GM19468 (cell line): ENCODE measurements around the gene GPR39.
"Not testable (repeated sequence)": the region's sequence is repeated elsewhere in the genome, so short reads cannot be mapped to it uniquely, and the experiment has no call there.

Experiments
- ATAC-seq: cut with Tn5 transposase; IDR thresholded peaks from one replicate; pipeline ENCODE4 v1.9.1; 2021; ENCODE audit warnings: mild to moderate bottlenecking, moderate library complexity, moderate number of reproducible peaks; ENCODE audit not compliant: unreplicated experiment; ENCODE audit errors: extremely low read depth

Gene GPR39

DNA sequence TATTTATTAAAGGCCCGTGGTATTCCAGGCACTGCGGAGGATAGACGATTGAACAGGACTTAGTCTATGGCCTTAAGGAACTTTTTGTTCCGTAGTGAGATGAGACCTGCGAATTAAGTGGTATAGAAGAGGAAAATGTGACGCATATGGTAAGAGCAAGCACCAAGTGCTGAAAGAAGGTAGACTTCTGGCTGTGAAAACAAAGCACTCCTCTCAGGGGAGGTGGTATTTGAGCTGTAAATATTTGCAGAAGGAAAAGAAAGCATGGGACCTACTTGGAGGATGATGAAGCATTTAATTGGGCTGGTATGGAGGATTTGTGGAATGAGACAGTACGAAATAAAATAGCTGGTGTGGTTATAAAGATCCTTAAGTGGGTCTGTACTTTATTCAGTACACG, 62.5 kb downstream of the GPR39 start:
- ATAC-seq: no peak

DNA sequence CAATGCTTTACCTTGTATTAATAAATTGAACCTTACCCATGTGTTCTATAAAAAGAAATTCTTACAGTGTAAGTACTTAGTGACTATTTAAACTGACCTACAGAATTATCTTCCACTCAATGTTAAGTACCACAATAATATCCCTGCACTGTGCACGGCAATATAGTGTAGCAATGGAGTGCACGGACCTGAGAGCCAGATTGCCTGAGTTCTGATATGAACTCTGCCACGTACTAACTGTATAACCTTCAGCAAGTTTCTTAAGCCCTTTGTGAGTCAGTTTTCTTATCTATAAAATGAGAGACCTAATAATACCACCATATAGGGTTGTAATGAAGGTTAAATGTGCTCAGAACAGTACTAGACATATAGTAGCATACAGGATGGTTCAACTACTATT, 66.2 kb downstream of the GPR39 start:
- no peak for ATAC-seq

DNA sequence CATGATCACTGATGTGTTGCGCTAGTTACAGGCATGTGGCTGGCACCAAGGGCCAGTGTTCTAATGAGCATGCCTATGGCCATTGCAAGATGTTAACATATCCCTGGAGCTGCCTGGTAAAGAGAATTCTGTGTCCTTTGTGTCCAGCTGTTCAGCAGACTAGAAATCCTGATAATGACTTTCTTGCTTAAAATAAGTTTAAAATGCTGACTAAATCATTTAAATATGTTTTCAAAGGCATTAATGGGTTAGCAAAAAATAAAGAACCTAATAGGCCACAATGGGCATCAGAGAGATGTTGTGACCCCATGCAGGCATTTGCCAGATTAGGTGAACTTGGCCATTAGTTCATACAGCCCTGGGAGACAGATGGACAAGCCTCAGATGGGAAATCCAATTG, 67.5 kb downstream of the GPR39 start:
- no peak for ATAC-seq

DNA sequence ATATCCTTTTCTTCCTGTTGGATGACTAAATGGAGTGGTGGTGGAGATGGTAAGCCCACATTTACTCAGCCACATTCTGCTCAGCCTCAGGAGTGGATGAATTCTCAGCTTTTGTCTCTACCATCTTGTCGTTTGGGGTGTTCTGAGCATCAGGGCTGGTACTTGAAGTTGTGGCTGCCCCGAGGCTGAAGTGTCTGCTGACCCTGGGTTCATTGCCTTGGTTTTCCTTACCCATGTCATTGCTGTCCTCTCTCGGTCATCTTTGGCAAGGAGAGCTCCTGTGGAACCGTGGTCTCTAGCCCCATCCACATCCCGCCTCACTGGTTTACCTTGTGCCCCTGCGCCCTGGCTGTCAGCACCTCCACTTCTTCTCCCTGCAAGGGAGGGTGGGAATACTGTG, 71.9 kb downstream of the GPR39 start:
- ATAC-seq: no peak

DNA sequence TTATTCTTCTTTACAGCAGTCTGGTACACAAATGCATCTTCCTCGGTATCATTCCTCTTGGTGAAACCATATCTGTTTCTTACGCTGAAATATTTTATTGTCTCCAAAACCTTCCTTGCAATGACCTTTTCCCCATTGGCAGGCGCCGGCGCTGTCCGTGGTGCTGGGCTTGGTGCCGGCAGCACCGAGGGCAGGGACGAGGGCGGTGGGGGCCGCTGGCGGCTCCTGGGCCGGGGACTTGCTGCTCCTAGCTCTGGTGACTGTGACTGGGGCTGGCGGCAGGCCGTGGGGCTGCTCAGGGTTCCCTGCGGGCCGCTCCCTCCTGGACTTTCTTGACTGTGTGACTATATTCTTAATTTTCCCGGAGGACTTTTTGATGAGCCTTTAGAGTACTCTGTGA, 72.5 kb downstream of the GPR39 start:
- ATAC-seq: no peak

DNA sequence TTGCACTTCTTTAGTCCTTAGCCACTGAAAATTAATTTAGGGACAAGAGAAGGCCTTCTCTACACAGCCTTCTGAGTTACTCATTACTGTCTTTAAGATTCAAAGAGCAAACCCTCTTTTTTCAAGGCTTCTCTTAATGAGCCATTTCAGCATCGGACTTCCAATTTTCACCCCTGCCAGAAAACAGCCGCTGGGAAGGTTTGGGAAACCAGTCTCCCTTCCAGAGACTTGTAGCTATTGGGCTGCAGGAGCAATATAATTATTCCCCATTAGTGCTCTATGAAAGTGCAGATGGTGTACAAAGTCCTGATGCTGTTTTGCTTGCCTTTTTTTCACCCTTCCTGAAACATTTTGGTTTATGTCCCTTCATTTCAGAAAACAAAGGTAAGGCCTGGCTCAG, 79.3 kb downstream of the GPR39 start:
- ATAC-seq: no peak

DNA sequence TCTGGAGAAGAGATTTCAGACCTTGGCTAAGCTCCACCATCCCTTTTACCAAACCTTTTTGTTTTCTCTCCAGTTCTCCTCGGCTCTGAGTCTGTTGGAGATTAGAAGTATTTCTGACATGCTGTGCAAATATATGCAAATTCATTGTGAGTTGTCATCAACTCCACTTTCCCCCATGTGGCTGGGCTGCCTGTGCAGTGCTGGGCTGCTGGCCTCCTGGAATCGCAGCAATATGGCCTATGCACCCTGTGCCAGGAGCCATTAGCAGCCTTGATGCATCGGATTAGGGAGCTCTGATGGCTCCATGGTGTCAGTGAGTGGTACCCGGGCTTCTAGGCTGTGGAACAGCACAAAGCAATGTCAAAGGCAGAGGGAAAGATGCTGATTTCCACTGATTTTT, 80.0 kb downstream of the GPR39 start:
- no peak for ATAC-seq

DNA sequence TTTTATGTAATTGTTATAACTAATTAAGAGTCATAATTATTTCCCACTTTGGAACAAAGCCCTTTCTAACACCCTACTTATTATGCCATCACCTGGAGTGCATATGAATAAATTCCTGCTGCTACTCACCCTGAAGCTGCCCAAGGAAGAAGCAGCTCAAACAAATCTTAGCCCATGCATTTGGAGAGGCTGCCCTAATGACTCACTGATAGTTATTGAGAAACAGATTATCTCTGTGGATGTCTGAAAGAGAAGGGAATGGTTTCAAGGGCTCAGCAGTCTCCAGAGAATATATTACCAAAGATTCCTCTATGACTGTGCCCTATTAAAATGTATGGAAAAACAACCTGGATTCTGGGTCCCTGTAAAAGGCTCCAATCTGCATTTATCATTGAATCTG, 81.0 kb downstream of the GPR39 start:
- ATAC-seq: no peak

DNA sequence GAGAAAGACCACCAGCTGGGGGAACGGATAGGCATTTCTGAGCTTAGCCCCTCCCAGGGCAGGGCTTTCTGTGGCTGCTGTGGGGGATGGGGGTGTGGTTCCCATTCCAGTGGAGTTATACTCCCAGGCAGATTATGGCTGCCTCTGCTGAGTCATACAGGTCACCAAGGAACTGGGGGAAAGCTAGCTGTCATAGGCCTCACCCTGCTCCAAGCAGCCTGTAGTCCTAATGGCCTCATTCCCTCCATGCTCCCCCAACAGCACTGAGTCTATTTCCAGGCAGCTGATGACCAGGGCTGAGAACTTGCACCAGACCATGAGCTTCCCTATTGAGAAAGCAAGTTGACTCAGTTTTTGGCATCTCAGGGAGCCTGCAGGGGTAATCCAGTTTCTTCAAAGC, 87.1 kb downstream of the GPR39 start:
- no peak for ATAC-seq

DNA sequence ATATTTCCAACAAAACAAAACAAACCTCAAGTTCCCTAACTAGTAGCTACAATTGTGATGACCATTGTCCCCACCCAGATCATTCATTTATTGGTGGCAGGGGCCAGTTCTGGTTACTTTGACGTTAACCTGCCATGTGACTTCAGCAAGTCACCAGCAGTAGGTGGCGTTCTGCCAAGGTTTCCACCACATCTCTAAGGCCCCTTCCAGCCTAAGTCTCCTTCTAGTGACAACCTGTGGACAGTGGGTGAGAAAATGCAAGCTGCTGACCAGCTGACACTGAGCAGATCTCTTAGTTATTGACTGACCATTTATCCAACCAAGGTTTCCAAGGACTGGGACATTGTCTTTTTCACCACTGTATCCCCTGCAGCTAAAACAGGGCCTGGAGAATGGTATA, 98.4 kb downstream of the GPR39 start:
- ATAC-seq: no peak

DNA sequence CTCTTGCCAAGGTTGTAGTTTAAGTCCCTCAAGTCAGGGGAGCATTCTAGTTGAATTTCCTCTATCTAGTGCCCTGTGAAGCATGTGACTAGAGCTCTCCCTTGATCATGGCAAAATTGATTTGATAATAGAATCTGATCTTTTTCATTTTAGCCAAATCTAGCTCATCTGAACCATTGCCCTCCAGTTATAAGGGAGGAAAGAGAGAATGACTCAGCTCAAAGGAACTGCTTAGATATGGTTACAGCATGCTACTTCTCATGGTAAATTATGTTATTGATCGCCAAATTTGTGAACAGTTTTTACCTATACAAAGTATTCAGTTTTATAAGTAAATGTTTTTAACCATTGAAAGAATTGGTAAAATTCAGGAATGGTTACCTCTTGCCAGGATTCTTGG, 100.8 kb downstream of the GPR39 start:
- ATAC-seq: no peak

DNA sequence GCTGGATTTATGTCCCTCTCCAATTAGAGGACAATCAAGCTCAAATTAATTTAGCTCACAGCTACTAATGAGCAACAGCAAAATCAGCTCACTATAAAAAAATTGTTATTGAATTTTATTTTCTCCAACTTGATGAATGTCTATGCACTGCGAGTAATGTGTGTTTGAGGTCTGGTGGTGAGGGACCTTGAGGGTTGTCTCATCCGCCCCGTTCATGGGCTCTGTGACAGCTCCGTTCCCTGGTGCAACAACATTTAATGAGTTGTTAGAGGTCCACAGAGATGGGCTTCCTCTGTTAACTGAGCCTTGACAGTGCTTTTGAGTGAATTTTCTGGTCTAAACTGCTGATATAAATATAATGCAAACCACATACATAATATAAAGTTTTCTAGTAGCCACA, 101.7 kb downstream of the GPR39 start:
- ATAC-seq: no peak

DNA sequence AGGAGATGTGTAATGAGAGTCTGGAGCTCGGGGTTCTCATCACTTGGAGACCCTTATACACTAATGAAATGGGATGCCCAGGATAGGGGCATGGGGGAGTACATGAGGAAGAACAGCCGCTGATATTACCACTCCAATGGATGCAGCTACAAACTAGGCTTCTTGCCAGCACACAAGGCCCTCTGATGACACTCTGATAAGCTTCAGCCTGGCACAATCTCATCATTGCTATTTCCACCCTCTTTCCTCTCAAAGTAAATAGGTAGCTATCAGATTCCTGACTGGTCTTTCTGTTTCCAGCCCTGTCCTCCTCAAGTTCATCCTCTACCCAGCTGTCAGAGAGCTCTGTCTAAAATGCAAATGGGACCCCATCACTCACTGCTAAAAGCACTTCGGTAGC, 103.0 kb downstream of the GPR39 start:
- ATAC-seq: no peak

DNA sequence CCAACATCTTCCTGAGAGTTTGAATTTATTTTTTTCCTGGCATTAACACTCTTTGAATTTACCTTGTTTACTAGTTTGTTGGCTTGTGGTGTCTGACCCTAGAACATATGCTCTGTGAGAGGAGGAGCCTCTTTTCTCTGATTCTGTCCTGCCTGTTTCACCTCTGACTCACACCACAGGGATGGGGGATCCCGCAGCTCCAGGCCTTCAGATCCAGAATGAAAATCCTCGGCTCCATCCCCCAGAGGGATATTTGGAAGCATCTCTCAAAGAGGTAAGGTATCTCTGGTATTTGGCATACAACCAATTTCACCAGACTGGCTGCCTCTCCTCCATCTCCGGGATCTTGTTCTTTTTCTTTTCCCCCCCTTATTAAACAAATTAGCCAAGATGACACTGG, 104.7 kb downstream of the GPR39 start:
- ATAC-seq: no peak

DNA sequence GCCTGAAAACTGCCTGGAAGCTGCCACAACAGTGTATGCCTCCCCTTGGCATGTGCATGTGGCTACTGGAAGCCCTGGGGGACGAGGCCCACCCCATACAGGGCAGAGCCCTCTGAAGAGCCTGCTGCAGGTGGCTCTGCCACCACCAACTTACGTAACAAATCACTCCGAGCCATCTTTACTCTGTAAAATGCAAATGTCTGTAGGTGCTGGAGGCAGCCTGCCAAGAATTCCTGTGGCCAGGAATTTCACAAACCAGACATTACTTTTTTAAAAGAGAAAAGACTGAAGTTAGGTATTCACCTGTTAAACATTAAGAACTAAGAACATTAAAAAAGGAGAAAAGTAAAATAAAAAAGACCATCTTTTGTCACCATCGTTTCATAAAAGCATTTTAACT, 106.3 kb downstream of the GPR39 start:
- no peak for ATAC-seq

DNA sequence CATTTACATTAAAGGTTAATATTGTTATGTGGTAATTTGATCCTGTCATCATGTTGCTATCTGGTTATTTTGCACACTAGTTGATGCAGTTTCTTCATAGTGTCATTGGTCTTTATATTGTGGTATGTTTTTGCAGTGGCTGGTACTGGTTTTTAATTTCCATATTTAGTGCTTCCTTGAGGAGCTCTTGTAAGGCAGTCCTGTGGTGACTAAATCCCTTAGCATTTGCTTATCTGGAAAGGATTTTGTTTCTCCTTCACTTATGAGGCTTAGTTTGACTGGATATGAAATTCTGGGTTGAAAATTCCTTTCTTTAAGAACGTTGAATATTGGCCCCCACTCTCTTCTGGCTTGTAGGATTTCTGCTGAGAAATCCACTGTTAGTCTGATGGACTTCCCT, 120.5 kb downstream of the GPR39 start:
- not testable (repeated sequence) for ATAC-seq

DNA sequence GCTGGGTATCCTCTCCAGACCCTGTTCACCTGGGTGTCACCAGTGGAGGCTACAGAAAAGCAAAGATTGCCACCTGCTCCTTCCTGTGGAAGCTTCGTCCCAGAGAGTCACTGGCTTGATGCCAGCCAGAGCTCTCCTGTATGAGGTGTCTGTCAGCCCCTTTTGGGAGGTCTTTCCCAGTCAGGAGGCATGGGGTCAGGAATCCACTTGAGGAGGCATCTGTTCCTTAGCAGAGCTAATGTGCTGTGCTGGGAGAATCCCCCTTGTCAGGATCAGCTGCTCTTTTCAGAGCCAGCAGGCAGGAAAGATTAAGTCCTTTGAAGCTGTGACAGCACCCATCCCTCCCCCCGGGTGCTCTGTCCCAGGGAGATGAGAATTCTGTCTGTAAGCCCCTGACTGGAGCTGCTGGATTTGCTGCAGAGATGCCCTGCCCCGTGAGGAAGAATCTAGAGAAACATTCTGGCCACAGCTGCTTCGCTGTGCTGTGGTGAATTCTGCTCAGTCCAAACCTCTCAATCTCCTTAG, 121.8 kb downstream of the GPR39 start:
- no peak for ATAC-seq

DNA sequence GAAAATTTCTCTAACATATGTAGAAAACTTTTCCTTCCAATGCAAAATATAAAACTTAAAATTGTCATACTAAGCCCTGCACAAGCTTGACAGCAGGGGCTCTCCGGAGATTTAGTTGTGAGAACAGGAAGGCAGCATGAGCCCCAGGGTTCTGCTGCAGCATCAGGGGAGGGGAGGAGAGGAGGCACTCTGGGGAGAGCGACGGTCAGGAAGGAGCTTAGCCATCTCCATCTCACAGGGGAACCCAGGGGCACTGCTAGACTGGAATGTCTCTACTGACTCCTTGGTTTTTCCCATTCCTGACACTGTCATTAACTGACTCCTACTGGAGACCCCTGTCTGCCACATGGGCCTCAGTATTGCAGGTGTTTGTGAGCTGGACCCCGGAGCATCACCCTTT, 123.6 kb downstream of the GPR39 start:
- no peak for ATAC-seq

DNA sequence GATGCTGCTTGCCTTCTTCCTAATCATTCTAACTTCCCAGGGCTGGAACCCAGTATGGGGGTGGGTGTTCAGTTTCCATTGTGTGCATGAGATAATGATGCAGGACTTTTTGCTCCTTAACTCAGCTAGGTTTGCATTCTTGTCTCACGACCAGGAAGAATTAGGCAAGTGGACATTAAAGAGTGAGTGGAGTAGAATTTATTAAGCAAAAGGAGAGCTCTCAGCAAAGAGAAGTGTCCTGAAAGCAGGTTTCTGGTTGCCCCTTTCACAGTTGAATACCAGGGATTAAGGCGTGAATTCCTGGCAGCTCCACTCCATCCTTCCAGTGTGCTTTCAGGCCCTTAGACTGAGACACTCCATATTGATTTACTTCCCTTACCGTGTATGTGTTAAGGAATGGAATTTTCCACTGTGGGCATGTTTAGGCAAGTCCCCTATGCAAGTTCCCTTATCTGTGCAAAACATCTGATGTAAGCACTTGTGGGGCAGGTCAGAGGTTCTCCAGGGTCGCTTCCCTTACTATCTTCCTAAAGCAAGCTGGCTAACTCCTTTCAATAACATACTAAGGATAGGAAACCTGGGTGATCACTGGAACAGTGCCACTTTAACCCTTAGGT, 126.5 kb downstream of the GPR39 start:
- ATAC-seq: no peak

DNA sequence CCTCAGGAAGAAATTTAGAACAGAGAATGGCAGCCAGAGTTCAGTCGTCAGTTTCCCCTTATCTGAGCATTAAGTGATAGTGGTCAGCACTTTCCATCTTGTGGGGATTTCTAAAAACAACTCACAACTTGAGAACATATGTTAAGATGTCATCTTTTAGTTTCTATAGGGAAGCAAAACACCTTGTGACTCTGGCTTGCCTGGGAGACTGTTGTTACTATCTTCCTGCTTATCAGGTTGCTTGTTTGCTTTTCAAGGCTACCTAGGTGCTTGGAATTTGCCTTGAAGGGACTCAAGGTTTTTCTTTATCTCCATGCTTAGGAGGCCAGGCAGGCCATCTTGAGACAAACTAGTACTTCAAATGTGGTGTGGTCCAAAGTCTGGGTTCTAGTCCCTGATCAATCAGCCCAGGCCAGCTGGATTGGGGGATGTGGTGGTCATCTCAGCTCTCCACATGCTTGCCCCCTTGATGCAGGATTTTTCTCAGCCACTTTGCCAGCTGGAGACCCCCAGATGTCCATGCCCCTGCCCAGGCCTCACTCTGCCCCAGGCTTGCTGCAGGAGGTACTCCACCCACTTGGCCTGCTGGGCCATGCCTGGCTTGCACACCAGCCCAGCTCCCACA, 127.5 kb downstream of the GPR39 start:
- ATAC-seq: no peak

DNA sequence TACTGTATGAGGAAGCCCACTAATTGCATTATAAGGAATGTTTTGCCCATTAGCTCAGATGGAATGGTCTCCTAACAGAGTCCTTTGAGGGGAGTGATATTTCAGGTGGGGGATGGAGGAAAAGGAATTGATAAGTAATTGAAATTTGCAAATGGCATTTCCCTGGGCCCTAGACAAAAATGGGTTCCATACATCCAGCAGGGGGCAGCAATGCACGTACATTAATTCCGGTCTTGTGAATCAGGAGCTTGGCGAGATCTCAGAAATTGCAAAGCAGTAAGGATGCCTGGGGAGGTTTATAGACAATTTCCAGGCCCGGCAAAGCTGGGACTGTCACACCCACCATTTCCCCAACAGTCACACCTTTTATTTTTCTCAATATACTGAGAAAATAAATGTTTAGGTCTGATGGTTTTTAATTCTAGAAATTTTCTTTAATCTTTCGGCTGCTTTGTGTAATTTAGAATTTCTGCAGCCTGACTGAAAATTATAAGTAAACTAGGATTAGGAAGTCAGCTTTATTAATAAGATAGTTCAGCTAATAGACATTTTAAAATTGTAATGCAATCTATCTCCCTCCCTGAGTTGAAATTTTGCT, 130.6 kb downstream of the GPR39 start:
- no peak for ATAC-seq
